GM21619 (cell line): ENCODE results near the gene FAM13C.
"Not testable (repeated sequence)": the region's sequence is repeated elsewhere in the genome, so short reads cannot be mapped to it uniquely, and the experiment has no call there.

Source experiments
- ATAC-seq: cut with Tn5 transposase; IDR thresholded peaks from one replicate; pipeline ENCODE4 v1.9.1; 2021; ENCODE audit not compliant: unreplicated experiment

FAM13C gene

GRCh38 chr10:59362144-59362958 is at the start of gene FAM13C:
Gene FAM13C (minus strand): TSS chr10:59362549. CDS start chr10:59362460, 89 bp downstream.
- ATAC-seq, result no peak

GRCh38 chr10:59405235-59405634 is 42.9 kb upstream of the FAM13C start:
- ATAC-seq, result no peak

GRCh38 chr10:59400214-59400613 is 37.9 kb upstream of the FAM13C start:
- ATAC-seq, result no peak

GRCh38 chr10:59399329-59399728 is 37.0 kb upstream of the FAM13C start:
- not testable (repeated sequence) for ATAC-seq

GRCh38 chr10:59397961-59398360 is 35.6 kb upstream of the FAM13C start:
- no peak for ATAC-seq

- ATAC-seq, result no peak
Observed at GRCh38 chr10:59395984-59396383, 33.6 kb upstream of the FAM13C start.

GRCh38 chr10:59393349-59393748 is 31.0 kb upstream of the FAM13C start:
- ATAC-seq, result no peak

- ATAC-seq, result no peak
Observed at GRCh38 chr10:59391060-59391459, 28.7 kb upstream of the FAM13C start.

GRCh38 chr10:59388671-59388976 is 26.3 kb upstream of the FAM13C start:
- no peak for ATAC-seq

- ATAC-seq, result no peak
Observed at GRCh38 chr10:59387951-59388670, 25.8 kb upstream of the FAM13C start.

GRCh38 chr10:59384761-59385160 is 22.4 kb upstream of the FAM13C start:
- ATAC-seq, result no peak

- no peak for ATAC-seq
Observed at GRCh38 chr10:59383908-59384307, 21.6 kb upstream of the FAM13C start.

- ATAC-seq, result no peak
Observed at GRCh38 chr10:59383436-59383835, 21.1 kb upstream of the FAM13C start.

- no peak for ATAC-seq
Observed at GRCh38 chr10:59382831-59383295, 20.5 kb upstream of the FAM13C start.

GRCh38 chr10:59381687-59382086 is 19.3 kb upstream of the FAM13C start:
- ATAC-seq, result no peak

GRCh38 chr10:59376846-59377245 is 14.5 kb upstream of the FAM13C start:
- ATAC-seq, result no peak

GRCh38 chr10:59375990-59376389 is 13.6 kb upstream of the FAM13C start:
- no peak for ATAC-seq

GRCh38 chr10:59374916-59375315 is 12.6 kb upstream of the FAM13C start:
- ATAC-seq, result no peak

GRCh38 chr10:59373071-59373470 is 10.7 kb upstream of the FAM13C start:
- no peak for ATAC-seq

GRCh38 chr10:59372543-59372942 is 10.2 kb upstream of the FAM13C start:
- no peak for ATAC-seq

GRCh38 chr10:59366290-59366689 is 3.9 kb upstream of the FAM13C start:
- ATAC-seq, result no peak

- no peak for ATAC-seq
Observed at GRCh38 chr10:59363446-59363958, 1.2 kb upstream of the FAM13C start.
